Forelimb muscle (tissue), 1 donor: ENCODE measurements around the gene GGA1. TPM values are rescaled to one million over a fixed set of nuclear protein-coding genes. Genes with fewer than 3 reads are reported as not detected.

ENCODE experiments used
- DNase-seq: peaks from one replicate; pipeline ENCODE4 v3.0.0-alpha.2; 2013; ENCODE audit warnings: low read depth
- polyA plus RNA-seq: library from polyadenylated mRNA; unstranded; fragments of 120-200 nt; gene quantifications from one replicate; pipeline ENCODE4 v1.2.1, GENCODE V29; 2013; ENCODE audit not compliant: insufficient read length

Gene GGA1
- polyA plus RNA-seq, 1 donor = 44.8 TPM

GRCh38 chr22:37674248-37674647 is 65.6 kb downstream of the GGA1 start:
- DNase-seq = no peak

GRCh38 chr22:37674951-37675929 is 66.6 kb downstream of the GGA1 start, which contains the start of gene LGALS1:
Gene LGALS1, plus strand, starts transcription at chr22:37675636. Its CDS starts 67 bp downstream, at chr22:37675703.
- DNase-seq = peak; percentile 83

- DNase-seq = no peak
Observed at GRCh38 chr22:37675930-37676735, 67.5 kb downstream of the GGA1 start.

- DNase-seq = no peak
Observed at GRCh38 chr22:37676736-37677492, 68.3 kb downstream of the GGA1 start.

- no peak for DNase-seq
Observed at GRCh38 chr22:37677493-37677974, 68.9 kb downstream of the GGA1 start.

- DNase-seq = no peak
Observed at GRCh38 chr22:37678372-37678771, 69.7 kb downstream of the GGA1 start.

- no peak for DNase-seq
Observed at GRCh38 chr22:37679670-37680069, 71.0 kb downstream of the GGA1 start.

- DNase-seq = no peak
Observed at GRCh38 chr22:37680191-37680851, 71.7 kb downstream of the GGA1 start.

GRCh38 chr22:37681001-37681424 is 72.4 kb downstream of the GGA1 start:
- no peak for DNase-seq

- no peak for DNase-seq
Observed at GRCh38 chr22:37681556-37682049, 73.0 kb downstream of the GGA1 start.

Other genes with a start within 250 kb of the GGA1 start
- gene ELFN2, start 181.4 kb upstream of the GGA1 start, polyA plus RNA-seq = 1.4 TPM
- 7.3 TPM for gene MFNG, start 122.5 kb upstream of the GGA1 start, polyA plus RNA-seq
- 10.8 TPM for gene CARD10, start 89.4 kb upstream of the GGA1 start, polyA plus RNA-seq
- 35.3 TPM for gene CDC42EP1, start 48.4 kb upstream of the GGA1 start, polyA plus RNA-seq
- gene LGALS2, start 28.7 kb upstream of the GGA1 start, polyA plus RNA-seq = 0.56 TPM
- gene SH3BP1, start 30.8 kb downstream of the GGA1 start, polyA plus RNA-seq = 10.5 TPM
- gene PDXP, start 49.9 kb downstream of the GGA1 start, polyA plus RNA-seq = 17.3 TPM
- 1,611 TPM for gene LGALS1, start 66.8 kb downstream of the GGA1 start, polyA plus RNA-seq
- gene NOL12, start 77.5 kb downstream of the GGA1 start, polyA plus RNA-seq = 15.9 TPM
- gene TRIOBP, start 88.2 kb downstream of the GGA1 start, polyA plus RNA-seq = 39.9 TPM
- 5.9 TPM for gene GCAT, start 199.1 kb downstream of the GGA1 start, polyA plus RNA-seq
- gene GALR3, start 214.5 kb downstream of the GGA1 start, polyA plus RNA-seq = 0.11 TPM
- 10.8 TPM for gene ANKRD54, start 235.5 kb downstream of the GGA1 start, polyA plus RNA-seq
- gene EIF3L, start 240.6 kb downstream of the GGA1 start, polyA plus RNA-seq = 1,359 TPM